ENCODE measurements around the gene CHMP6. TPM values are rescaled to one million over a fixed set of nuclear protein-coding genes. Genes with fewer than 3 reads are reported as not detected.
A peak's percentile ranks its signal among the peaks of the same experiment; 100 is the strongest.

Gene CHMP6
- total and polyA plus RNA-seq, 3 experiments from 2014 or later: 31.2 to 45.1 (median 32.7) TPM

DNA sequence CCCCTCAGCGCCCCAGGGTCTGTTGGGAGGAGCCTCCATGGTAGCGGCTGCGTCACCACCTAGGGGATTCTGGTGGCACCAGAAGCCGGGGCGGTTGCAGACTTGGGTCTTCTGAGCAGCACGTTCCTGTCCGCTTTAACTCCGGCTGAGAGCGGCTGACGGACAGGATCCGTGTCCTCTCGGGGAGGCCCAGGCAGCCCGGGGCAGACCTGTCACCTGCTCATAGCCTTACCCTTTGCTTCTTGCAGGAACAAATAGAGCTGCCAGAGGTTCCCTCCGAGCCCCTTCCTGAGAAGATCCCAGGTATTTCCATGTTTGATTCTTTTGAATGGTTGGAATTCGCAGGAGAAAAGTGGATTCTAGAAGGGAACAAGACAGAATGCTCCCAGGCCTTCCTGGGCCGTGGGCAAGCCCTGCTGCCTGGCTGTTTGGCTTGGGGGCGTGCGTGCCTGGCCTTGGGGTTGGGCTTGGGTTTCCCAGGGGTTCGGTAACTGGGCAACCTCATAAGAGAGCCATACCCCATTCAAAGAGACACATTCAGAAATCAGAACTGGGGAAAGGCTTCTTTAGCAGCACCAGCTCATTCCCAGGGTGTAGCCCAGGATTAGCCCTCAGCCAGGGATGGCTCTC lies 6.6 kb downstream of the CHMP6 start:
- Histone ChIP-seq H3K36me3 (ENCODE audit: insufficient read depth, low read length) (peaks cover 9% of the 10 kb centered on the region), H3K27ac (ENCODE audit: low read depth, low read length) (no peak overlapping the region), H3K27me3 (ENCODE audit: insufficient read depth, low read length, poor library complexity, severe bottlenecking) (no peaks in the 10 kb centered on the region), H3K4me1 (ENCODE audit: insufficient read depth, low read length) (peaks cover 5% of the 10 kb centered on the region), H3K9me3 (ENCODE audit: low read length) (no peaks in the 10 kb centered on the region), H3K4me3 (ENCODE audit: low read length) (no peak overlapping the region)
- CTCF ChIA-PET: no interaction called here
- H3K27ac Mint-ChIP-seq: peak overlapping the region in 1 of 8 donors; percentile 71
- POLR2A ChIA-PET: no interaction called here
- H3K9me3 Mint-ChIP-seq: no peaks in the 10 kb centered on the region
- no peak for DNase-seq
- H3K27me3 Mint-ChIP-seq: peaks cover 0 to 2% of the 10 kb centered on the region in 2 donors
- H3K4me3 Mint-ChIP-seq: no peak overlapping the region
- peaks cover 8 to 18% (median 12%) of the 10 kb centered on the region in 3 donors for H3K4me1 Mint-ChIP-seq
- peaks cover 0 to 48% (median 0%) of the 10 kb centered on the region in 3 donors for H3K36me3 Mint-ChIP-seq

DNA sequence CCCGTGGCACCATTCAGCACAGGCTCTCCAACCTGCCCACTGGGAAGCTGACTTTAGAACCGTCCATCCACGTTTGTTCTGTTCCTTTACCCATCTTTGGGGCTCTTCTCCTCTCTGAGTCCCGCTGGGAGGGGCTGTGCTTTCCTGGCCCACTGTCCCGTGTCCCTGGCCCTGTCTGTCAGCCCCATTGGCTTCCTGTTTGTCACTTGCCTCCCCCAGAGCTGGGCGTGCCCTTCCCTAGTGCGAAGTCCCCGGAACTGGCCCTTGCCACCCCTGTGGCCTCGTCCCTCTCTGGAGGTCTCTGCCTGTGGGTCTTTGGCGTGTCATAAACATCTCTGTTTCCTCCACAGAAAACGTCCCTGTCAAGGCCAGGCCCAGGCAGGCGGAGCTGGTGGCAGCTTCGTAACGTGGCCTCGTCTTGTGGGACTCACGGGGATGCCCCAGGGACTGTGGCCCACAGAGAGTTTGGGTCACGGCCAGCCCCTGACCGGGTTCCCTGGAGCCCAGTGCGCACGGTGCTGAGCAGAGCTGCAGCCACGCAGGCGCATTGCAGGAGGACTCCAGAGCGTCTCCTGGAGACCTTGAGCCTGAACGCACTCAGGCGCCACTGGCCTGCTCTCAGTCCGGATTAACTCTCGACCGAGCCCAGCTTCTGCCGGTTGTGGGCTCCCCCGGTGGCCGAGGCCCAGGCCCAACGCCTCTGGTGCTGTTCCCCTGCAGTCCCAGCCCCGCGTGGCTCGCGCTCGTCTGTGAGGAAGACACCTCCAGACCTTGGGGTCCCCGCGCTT lies 7.3 kb downstream of the CHMP6 start:
- no peak for DNase-seq
- ChIA-PET CTCF (no interaction called here), POLR2A (no interaction called here)
- Mint-ChIP-seq H3K9me3 (no peaks in the 10 kb centered on the region), H3K27ac (peak overlapping the region in 1 of 8 donors; percentile 71), H3K27me3 (peaks cover 5 to 7% of the 10 kb centered on the region in 2 donors), H3K36me3 (peaks cover 0 to 48% (median 0%) of the 10 kb centered on the region in 3 donors), H3K4me1 (peaks cover 8 to 18% (median 12%) of the 10 kb centered on the region in 3 donors), H3K4me3 (no peak overlapping the region)
- no peaks in the 10 kb centered on the region for H3K9me3 ChIP-seq (ENCODE audit: low read length)
- peaks cover 9% of the 10 kb centered on the region for H3K36me3 ChIP-seq (ENCODE audit: insufficient read depth, low read length)
- no peak overlapping the region for H3K4me3 ChIP-seq (ENCODE audit: low read length)
- H3K27ac ChIP-seq (ENCODE audit: low read depth, low read length): no peak overlapping the region
- H3K27me3 ChIP-seq (ENCODE audit: insufficient read depth, low read length, poor library complexity, severe bottlenecking): no peaks in the 10 kb centered on the region
- H3K4me1 ChIP-seq (ENCODE audit: insufficient read depth, low read length): peaks cover 4% of the 10 kb centered on the region

DNA sequence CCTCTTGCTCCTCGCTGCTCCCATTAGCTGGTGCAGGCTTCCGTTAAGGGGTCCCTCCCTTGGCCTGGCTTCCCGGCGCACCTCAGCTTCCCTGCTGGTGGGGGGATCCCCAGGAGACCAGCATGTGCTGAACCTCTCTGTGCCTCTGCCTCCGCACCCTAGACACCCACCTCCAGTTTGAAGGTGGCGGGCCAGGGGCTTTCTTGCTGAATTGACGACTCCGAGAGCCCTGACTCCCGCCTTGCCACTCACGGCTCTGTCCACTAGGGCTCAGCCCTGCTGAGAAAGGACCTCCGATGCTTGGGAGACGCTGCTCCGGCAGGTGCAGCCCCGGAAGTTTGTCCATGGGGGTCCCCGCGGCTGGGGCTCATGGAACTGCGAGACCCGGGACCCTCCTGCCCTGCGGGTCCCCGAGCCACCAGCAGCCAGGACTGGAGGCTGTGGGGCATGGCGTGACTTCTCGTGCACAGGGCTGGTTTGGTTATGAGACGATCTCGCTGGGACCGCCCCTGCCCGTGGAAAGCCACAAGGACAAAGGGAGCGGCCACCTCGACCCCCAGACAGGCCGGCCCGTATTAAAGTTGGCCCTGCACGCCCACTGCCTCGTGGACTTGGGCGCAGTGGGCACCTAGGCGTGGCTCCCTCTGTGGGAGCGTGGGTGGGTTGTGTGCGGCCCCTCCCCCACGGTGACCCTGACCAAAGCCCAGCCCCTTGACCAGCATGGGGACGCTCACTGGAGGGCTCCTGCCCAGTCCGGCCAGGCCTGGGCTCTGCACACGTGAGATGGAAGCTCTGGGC lies 8.1 kb downstream of the CHMP6 start:
- CTCF ChIA-PET: no interaction called here
- H3K36me3 ChIP-seq (ENCODE audit: insufficient read depth, low read length): peaks cover 9% of the 10 kb centered on the region
- Mint-ChIP-seq H3K27ac (no peak overlapping the region), H3K4me3 (no peak overlapping the region), H3K27me3 (peaks cover 8 to 11% of the 10 kb centered on the region in 2 donors), H3K9me3 (peaks cover 0 to 2% (median 0%) of the 10 kb centered on the region in 5 donors), H3K4me1 (peaks cover 11 to 22% (median 16%) of the 10 kb centered on the region in 3 donors), H3K36me3 (peaks cover 0 to 45% (median 0%) of the 10 kb centered on the region in 3 donors)
- POLR2A ChIA-PET: no interaction called here
- H3K4me3 ChIP-seq (ENCODE audit: low read length): no peak overlapping the region
- no peak for DNase-seq
- no peak overlapping the region for H3K27ac ChIP-seq (ENCODE audit: low read depth, low read length)
- no peaks in the 10 kb centered on the region for H3K9me3 ChIP-seq (ENCODE audit: low read length)
- peaks cover 9% of the 10 kb centered on the region for H3K4me1 ChIP-seq (ENCODE audit: insufficient read depth, low read length)
- H3K27me3 ChIP-seq (ENCODE audit: insufficient read depth, low read length, poor library complexity, severe bottlenecking): peaks cover 5% of the 10 kb centered on the region

DNA sequence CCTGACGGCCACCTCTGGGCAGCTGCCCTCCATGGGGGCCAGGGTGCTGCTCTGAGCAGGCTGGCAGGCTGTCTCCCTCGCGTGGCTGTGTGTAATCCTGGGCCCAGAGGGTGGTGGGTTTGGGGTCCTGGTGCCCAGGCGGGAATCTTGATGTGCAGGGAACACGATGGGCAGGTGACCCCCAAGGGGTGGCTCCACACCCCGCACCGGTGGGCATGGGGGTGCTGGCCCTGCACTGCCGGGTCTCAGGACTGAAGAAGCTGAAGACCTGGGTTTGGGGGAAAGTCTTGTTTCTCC lies 8.6 kb downstream of the CHMP6 start:
- no peak for DNase-seq
- peaks cover 7% of the 10 kb centered on the region for H3K27me3 ChIP-seq (ENCODE audit: insufficient read depth, low read length, poor library complexity, severe bottlenecking)
- no peak overlapping the region for H3K27ac Mint-ChIP-seq
- peaks cover 11 to 14% of the 10 kb centered on the region in 2 donors for H3K27me3 Mint-ChIP-seq
- H3K4me3 Mint-ChIP-seq: no peak overlapping the region
- H3K4me1 ChIP-seq (ENCODE audit: insufficient read depth, low read length): peaks cover 12% of the 10 kb centered on the region
- H3K36me3 Mint-ChIP-seq: peaks cover 0 to 41% (median 0%) of the 10 kb centered on the region in 3 donors
- peaks cover 0 to 4% (median 0%) of the 10 kb centered on the region in 5 donors for H3K9me3 Mint-ChIP-seq
- no peak overlapping the region for H3K4me3 ChIP-seq (ENCODE audit: low read length)
- POLR2A ChIA-PET: no interaction called here
- H3K4me1 Mint-ChIP-seq: peaks cover 12 to 24% (median 19%) of the 10 kb centered on the region in 3 donors
- H3K9me3 ChIP-seq (ENCODE audit: low read length): no peaks in the 10 kb centered on the region
- CTCF ChIA-PET: no interaction called here
- H3K36me3 ChIP-seq (ENCODE audit: insufficient read depth, low read length): peaks cover 9% of the 10 kb centered on the region
- H3K27ac ChIP-seq (ENCODE audit: low read depth, low read length): no peak overlapping the region

DNA sequence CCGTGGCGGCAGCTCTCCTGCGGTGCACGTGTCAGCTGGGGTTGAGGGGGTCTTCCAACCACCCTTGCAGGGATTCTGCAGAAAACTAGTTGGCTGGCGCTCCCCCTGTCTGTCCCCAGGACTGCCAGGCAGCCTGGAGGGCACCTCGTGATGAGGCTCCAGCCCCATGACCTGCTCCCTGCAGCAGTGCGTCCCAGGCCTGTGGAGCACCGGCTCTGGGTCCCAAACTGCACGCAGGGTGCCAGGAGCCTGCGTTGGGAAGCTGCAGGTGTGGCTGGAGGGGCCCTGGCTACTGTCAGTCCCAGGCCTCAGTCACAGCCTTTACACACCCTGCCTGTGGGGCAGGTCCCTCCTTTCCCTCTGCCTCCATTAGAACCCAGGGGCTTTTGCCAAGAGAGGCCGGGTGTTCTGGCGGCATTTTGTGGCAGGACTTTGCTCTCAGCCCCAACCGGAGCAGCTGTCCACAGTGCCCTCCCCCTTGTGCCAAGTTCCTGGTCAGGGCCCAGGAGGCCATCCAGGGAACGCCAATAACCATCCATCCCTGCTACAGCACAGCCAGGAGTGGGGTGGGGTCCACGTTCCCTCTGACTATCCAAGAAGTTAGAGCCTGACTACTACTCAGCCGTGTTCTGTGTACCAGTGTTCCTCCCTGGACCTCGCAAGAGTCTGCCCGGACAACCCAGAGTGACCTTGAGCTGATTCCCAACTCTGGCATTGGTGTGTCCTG lies 9.2 kb downstream of the CHMP6 start:
- CTCF ChIA-PET: interaction anchor here (1.1 kb wide), 1 partner anchor 23 kb away, joined by 4 read pairs; no protein-coding TSS in a partner anchor
- POLR2A ChIA-PET: no interaction called here
- Mint-ChIP-seq H3K36me3 (peaks cover 0 to 36% (median 0%) of the 10 kb centered on the region in 3 donors), H3K27me3 (peaks cover 14% of the 10 kb centered on the region in 2 donors), H3K4me3 (no peak overlapping the region), H3K27ac (no peak overlapping the region), H3K4me1 (peaks cover 12 to 24% (median 19%) of the 10 kb centered on the region in 3 donors), H3K9me3 (peaks cover 0 to 4% (median 0%) of the 10 kb centered on the region in 5 donors)
- Histone ChIP-seq H3K27ac (ENCODE audit: low read depth, low read length) (no peak overlapping the region), H3K4me3 (ENCODE audit: low read length) (no peak overlapping the region), H3K27me3 (ENCODE audit: insufficient read depth, low read length, poor library complexity, severe bottlenecking) (peaks cover 7% of the 10 kb centered on the region), H3K36me3 (ENCODE audit: insufficient read depth, low read length) (peaks cover 9% of the 10 kb centered on the region), H3K9me3 (ENCODE audit: low read length) (no peaks in the 10 kb centered on the region), H3K4me1 (ENCODE audit: insufficient read depth, low read length) (peaks cover 12% of the 10 kb centered on the region)
- DNase-seq: no peak

DNA sequence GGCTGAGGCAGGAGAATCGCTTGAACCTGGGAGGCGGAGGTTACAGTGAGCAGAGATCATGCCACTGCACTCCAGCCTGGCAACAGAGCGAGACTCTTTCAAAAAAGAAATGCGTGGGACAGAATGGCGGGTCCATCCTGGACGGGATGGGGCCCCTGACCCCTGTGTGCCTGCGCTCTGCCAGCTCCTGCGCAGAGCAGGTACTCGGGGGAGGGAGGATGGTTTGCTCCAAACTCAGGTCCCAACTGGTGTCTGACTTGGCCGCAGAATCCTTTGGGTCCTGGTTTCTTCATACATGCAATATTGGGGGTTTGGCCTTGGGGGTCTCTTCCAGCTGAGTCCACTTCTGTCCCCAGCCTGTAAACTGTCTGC lies 10.4 kb downstream of the CHMP6 start:
- Histone ChIP-seq H3K4me3 (ENCODE audit: low read length) (no peak overlapping the region), H3K36me3 (ENCODE audit: insufficient read depth, low read length) (peaks cover 9% of the 10 kb centered on the region), H3K27ac (ENCODE audit: low read depth, low read length) (no peak overlapping the region), H3K27me3 (ENCODE audit: insufficient read depth, low read length, poor library complexity, severe bottlenecking) (peaks cover 10% of the 10 kb centered on the region), H3K4me1 (ENCODE audit: insufficient read depth, low read length) (peaks cover 12% of the 10 kb centered on the region), H3K9me3 (ENCODE audit: low read length) (no peaks in the 10 kb centered on the region)
- DNase-seq: no peak
- ChIA-PET CTCF (interaction anchor here (1.1 kb wide), 1 partner anchor 22 kb away, joined by 4 read pairs; no protein-coding TSS in a partner anchor), POLR2A (no interaction called here)
- Mint-ChIP-seq H3K36me3 (peaks cover 0 to 26% (median 0%) of the 10 kb centered on the region in 3 donors), H3K4me1 (peaks cover 12 to 24% (median 19%) of the 10 kb centered on the region in 3 donors), H3K9me3 (peaks cover 0 to 4% (median 0%) of the 10 kb centered on the region in 5 donors), H3K27me3 (peaks cover 22 to 25% of the 10 kb centered on the region in 2 donors), H3K27ac (no peak overlapping the region), H3K4me3 (no peak overlapping the region)

DNA sequence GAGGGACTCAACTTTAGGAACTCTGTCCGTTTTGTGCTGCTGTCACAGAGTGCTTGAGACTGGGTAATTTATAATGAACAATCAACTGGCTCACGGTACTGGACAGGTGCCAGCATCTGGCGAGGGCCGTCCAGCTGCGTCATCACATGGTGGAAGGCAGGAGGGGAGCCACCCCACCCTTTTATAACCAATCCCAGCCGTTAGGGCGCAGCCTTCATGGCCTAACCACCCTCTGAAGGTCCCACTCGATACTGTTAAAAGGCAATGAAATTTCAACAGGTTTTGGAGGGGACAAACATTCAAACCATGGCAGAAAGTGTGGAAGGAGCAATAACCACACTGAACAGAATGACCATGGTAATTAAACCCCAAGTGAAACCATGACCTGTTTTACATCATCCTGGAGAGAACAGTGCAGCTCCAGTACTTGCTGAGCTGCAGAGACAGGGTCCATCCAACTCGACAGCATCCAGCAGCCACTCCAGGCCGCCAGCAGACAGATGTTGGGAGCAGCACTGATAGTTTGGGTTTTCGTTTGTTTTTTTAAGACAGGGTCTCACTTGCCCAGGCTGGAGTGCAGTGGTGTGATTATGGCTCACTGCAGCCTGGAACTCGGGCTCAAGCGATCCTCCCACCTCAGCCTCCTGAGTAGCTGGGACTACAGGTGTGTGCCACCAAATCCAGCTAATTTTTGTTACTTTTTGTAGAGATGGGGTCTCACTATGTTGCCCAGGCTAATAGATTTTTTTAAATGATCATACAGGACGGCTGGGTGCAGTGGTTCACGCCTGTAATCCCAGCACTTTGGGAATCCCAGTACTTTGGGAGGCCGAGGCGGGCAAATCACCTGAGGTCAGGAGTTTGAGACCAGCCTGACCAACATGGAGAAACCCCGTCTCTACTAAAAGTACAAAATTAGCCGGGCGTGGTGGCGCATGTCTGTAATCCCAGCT lies 11.0 kb downstream of the CHMP6 start:
- Histone ChIP-seq H3K4me1 (ENCODE audit: insufficient read depth, low read length) (peaks cover 12% of the 10 kb centered on the region), H3K27ac (ENCODE audit: low read depth, low read length) (no peak overlapping the region), H3K4me3 (ENCODE audit: low read length) (no peak overlapping the region), H3K9me3 (ENCODE audit: low read length) (no peaks in the 10 kb centered on the region), H3K27me3 (ENCODE audit: insufficient read depth, low read length, poor library complexity, severe bottlenecking) (peaks cover 10% of the 10 kb centered on the region), H3K36me3 (ENCODE audit: insufficient read depth, low read length) (peaks cover 9% of the 10 kb centered on the region)
- no peak for DNase-seq
- ChIA-PET POLR2A (no interaction called here), CTCF (interaction anchor here (0.9 kb wide), 1 partner anchor 99 kb away, joined by 4 read pairs; no protein-coding TSS in a partner anchor)
- Mint-ChIP-seq H3K4me3 (peak overlapping the region in 6 of 7 donors; percentile 20 to 66 (median 50)), H3K9me3 (peaks cover 0 to 4% (median 0%) of the 10 kb centered on the region in 5 donors), H3K27ac (peak overlapping the region in 1 of 8 donors; percentile 68), H3K4me1 (peaks cover 12 to 24% (median 19%) of the 10 kb centered on the region in 3 donors), H3K27me3 (peaks cover 24 to 28% of the 10 kb centered on the region in 2 donors), H3K36me3 (peaks cover 0 to 20% (median 0%) of the 10 kb centered on the region in 3 donors)

Data from CD8-positive, alpha-beta memory T cell (primary cell).